ENCODE data around the gene PPP1R3D.
A peak's percentile ranks its signal among the peaks of the same experiment; 100 is the strongest.

The PPP1R3D gene

GRCh38 chr20:59948212-59948611, 8.1 kb upstream of the PPP1R3D start:
- no peak for DNase-seq (ENCODE audit: low read depth)

- DNase-seq (ENCODE audit: low read depth): no peak
Measured at GRCh38 chr20:59947376-59947775, 7.3 kb upstream of the PPP1R3D start.

GRCh38 chr20:59945731-59946130, 5.6 kb upstream of the PPP1R3D start:
- no peak for DNase-seq (ENCODE audit: low read depth)

- no peak for DNase-seq (ENCODE audit: low read depth)
Measured at GRCh38 chr20:59945175-59945574, 5.1 kb upstream of the PPP1R3D start.

GRCh38 chr20:59944726-59945125, 4.6 kb upstream of the PPP1R3D start:
- no peak for DNase-seq (ENCODE audit: low read depth)

- DNase-seq (ENCODE audit: low read depth): no peak
Measured at GRCh38 chr20:59942245-59942644, 2.1 kb upstream of the PPP1R3D start.

GRCh38 chr20:59940956-59941294, 820 bp upstream of the PPP1R3D start:
- no peak for DNase-seq (ENCODE audit: low read depth)

- DNase-seq (ENCODE audit: low read depth): no peak
Measured at GRCh38 chr20:59939879-59940128, 301 bp downstream of the PPP1R3D start.

GRCh38 chr20:59939052-59939878, 840 bp downstream of the PPP1R3D start:
- peak; percentile 22 for DNase-seq (ENCODE audit: low read depth)

- DNase-seq (ENCODE audit: low read depth): peak; percentile 11
Measured at GRCh38 chr20:59938696-59939051, 1.4 kb downstream of the PPP1R3D start.

- peak; percentile 38 for DNase-seq (ENCODE audit: low read depth)
Measured at GRCh38 chr20:59938221-59938620, 1.9 kb downstream of the PPP1R3D start.

- DNase-seq (ENCODE audit: low read depth): no peak
Measured at GRCh38 chr20:59937150-59937549, 3.0 kb downstream of the PPP1R3D start.

- no peak for DNase-seq (ENCODE audit: low read depth)
Measured at GRCh38 chr20:59936409-59936808, 3.7 kb downstream of the PPP1R3D start.

- no peak for DNase-seq (ENCODE audit: low read depth)
Measured at GRCh38 chr20:59935457-59936185, 4.5 kb downstream of the PPP1R3D start.

GRCh38 chr20:59933849-59934585, 6.1 kb downstream of the PPP1R3D start:
- peak; percentile 59 for DNase-seq (ENCODE audit: low read depth)

- DNase-seq (ENCODE audit: low read depth): no peak
Measured at GRCh38 chr20:59933296-59933848, 6.7 kb downstream of the PPP1R3D start, which contains the start of gene SYCP2. TSS of gene SYCP2 (minus strand) at chr20:59933637. CDS start at chr20:59922413, 11,224 bp downstream.

GRCh38 chr20:59932616-59933295, 7.3 kb downstream of the PPP1R3D start:
- no peak for DNase-seq (ENCODE audit: low read depth)

- no peak for DNase-seq (ENCODE audit: low read depth)
Measured at GRCh38 chr20:59931511-59932312, 8.4 kb downstream of the PPP1R3D start.

GRCh38 chr20:59925899-59926298, 14.2 kb downstream of the PPP1R3D start:
- DNase-seq (ENCODE audit: low read depth): no peak

GRCh38 chr20:59925359-59925758, 14.7 kb downstream of the PPP1R3D start:
- no peak for DNase-seq (ENCODE audit: low read depth)

- no peak for DNase-seq (ENCODE audit: low read depth)
Measured at GRCh38 chr20:59923514-59923913, 16.6 kb downstream of the PPP1R3D start.

Measured in iris pigment epithelial cell (primary cell).